HepG2 (cell line): ENCODE results near the gene UBAC2.

ENCODE experiments used
- MXI1 ChIP-seq: IDR thresholded peaks from 3 replicates; pipeline ENCODE4 v1.6.1; 2012; ENCODE audit warnings: low read depth, low read length, inconsistent platforms, borderline replicate concordance
- MYNN ChIP-seq: sonication (generic); formaldehyde crosslinking; IDR thresholded peaks from 2 replicates; pipeline ENCODE4 v1.4.0; 2020; ENCODE audit warnings: mild to moderate bottlenecking, low read depth, missing genetic modification reagents
- NFIC ChIP-seq: IDR thresholded peaks from 2 replicates; pipeline ENCODE4 v1.6.1; 2012; ENCODE audit warnings: mild to moderate bottlenecking, low read length, inconsistent platforms
- SNAPC2 ChIP-seq: sonication (generic); formaldehyde crosslinking; IDR thresholded peaks from 2 replicates; pipeline ENCODE4 v1.8.1; 2022; ENCODE audit warnings: mild to moderate bottlenecking, missing genetic modification reagents
- ZBTB20 ChIP-seq: sonication (generic); formaldehyde crosslinking; IDR thresholded peaks from 2 replicates; pipeline ENCODE4 v1.8.1; 2023; ENCODE audit warnings: missing genetic modification reagents, low read depth, mild to moderate bottlenecking, borderline replicate concordance
- ZMYM3 ChIP-seq: sonication (generic); formaldehyde crosslinking; IDR thresholded peaks from 2 replicates; pipeline ENCODE4 v1.5.1; 2020; ENCODE audit warnings: mild to moderate bottlenecking, missing genetic modification reagents
- TF ChIP-seq, protein P1 (sequence below): sonication (generic); formaldehyde crosslinking; IDR thresholded peaks from 2 replicates; pipeline ENCODE4 v1.5.0; 2020; ENCODE audit warnings: mild to moderate bottlenecking, missing genetic modification reagents, moderate library complexity
- TF ChIP-seq, protein P2 (sequence below): IDR thresholded peaks from 2 replicates; pipeline ENCODE4 v1.4.0; 2020; ENCODE audit warnings: mild to moderate bottlenecking, missing genetic modification reagents
- TF ChIP-seq, protein P3 (sequence below): sonication (generic); formaldehyde crosslinking; IDR thresholded peaks from 2 replicates; pipeline ENCODE4 v1.4.0; 2020; ENCODE audit warnings: missing genetic modification reagents, borderline replicate concordance
- TF ChIP-seq, protein P4 (sequence below): sonication (generic); formaldehyde crosslinking; IDR thresholded peaks from 2 replicates; pipeline ENCODE4 v1.4.0; 2020; ENCODE audit warnings: missing genetic modification reagents

DNA sequence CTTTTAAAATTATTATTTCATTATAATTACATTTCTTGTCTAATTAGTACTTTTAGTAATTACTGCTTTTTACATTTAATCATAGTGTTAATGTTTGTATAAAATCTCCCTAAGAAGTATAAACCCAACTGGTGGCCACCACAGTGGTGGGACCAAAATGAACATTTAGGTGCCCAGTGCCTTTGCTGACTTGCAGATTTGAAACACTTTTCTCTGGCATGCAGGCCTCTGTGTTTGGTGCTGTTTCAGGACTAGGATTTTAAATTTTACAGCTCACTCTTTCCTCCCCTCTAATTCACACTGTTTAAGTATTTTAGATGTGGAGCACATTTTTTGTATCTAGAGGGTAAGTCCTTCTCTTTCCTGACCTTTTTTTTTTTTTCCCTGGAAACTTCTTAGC, 17.5 kb downstream of the UBAC2 start:
- TF ChIP-seq, protein P1, sequence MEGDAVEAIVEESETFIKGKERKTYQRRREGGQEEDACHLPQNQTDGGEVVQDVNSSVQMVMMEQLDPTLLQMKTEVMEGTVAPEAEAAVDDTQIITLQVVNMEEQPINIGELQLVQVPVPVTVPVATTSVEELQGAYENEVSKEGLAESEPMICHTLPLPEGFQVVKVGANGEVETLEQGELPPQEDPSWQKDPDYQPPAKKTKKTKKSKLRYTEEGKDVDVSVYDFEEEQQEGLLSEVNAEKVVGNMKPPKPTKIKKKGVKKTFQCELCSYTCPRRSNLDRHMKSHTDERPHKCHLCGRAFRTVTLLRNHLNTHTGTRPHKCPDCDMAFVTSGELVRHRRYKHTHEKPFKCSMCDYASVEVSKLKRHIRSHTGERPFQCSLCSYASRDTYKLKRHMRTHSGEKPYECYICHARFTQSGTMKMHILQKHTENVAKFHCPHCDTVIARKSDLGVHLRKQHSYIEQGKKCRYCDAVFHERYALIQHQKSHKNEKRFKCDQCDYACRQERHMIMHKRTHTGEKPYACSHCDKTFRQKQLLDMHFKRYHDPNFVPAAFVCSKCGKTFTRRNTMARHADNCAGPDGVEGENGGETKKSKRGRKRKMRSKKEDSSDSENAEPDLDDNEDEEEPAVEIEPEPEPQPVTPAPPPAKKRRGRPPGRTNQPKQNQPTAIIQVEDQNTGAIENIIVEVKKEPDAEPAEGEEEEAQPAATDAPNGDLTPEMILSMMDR: no peak
- TF ChIP-seq SNAPC2 (CRISPR knock-in tag) (no peak), MYNN (CRISPR knock-in tag) (no peak), ZBTB20 (no peak), ZMYM3 (CRISPR knock-in tag) (no peak), MXI1 (no peak), NFIC (no peak)
- TF ChIP-seq, protein P2, sequence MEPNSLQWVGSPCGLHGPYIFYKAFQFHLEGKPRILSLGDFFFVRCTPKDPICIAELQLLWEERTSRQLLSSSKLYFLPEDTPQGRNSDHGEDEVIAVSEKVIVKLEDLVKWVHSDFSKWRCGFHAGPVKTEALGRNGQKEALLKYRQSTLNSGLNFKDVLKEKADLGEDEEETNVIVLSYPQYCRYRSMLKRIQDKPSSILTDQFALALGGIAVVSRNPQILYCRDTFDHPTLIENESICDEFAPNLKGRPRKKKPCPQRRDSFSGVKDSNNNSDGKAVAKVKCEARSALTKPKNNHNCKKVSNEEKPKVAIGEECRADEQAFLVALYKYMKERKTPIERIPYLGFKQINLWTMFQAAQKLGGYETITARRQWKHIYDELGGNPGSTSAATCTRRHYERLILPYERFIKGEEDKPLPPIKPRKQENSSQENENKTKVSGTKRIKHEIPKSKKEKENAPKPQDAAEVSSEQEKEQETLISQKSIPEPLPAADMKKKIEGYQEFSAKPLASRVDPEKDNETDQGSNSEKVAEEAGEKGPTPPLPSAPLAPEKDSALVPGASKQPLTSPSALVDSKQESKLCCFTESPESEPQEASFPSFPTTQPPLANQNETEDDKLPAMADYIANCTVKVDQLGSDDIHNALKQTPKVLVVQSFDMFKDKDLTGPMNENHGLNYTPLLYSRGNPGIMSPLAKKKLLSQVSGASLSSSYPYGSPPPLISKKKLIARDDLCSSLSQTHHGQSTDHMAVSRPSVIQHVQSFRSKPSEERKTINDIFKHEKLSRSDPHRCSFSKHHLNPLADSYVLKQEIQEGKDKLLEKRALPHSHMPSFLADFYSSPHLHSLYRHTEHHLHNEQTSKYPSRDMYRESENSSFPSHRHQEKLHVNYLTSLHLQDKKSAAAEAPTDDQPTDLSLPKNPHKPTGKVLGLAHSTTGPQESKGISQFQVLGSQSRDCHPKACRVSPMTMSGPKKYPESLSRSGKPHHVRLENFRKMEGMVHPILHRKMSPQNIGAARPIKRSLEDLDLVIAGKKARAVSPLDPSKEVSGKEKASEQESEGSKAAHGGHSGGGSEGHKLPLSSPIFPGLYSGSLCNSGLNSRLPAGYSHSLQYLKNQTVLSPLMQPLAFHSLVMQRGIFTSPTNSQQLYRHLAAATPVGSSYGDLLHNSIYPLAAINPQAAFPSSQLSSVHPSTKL (CRISPR knock-in tag): no peak
- TF ChIP-seq, protein P3, sequence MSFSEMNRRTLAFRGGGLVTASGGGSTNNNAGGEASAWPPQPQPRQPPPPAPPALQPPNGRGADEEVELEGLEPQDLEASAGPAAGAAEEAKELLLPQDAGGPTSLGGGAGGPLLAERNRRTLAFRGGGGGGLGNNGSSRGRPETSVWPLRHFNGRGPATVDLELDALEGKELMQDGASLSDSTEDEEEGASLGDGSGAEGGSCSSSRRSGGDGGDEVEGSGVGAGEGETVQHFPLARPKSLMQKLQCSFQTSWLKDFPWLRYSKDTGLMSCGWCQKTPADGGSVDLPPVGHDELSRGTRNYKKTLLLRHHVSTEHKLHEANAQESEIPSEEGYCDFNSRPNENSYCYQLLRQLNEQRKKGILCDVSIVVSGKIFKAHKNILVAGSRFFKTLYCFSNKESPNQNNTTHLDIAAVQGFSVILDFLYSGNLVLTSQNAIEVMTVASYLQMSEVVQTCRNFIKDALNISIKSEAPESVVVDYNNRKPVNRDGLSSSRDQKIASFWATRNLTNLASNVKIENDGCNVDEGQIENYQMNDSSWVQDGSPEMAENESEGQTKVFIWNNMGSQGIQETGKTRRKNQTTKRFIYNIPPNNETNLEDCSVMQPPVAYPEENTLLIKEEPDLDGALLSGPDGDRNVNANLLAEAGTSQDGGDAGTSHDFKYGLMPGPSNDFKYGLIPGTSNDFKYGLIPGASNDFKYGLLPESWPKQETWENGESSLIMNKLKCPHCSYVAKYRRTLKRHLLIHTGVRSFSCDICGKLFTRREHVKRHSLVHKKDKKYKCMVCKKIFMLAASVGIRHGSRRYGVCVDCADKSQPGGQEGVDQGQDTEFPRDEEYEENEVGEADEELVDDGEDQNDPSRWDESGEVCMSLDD (CRISPR knock-in tag): no peak
- TF ChIP-seq, protein P4, sequence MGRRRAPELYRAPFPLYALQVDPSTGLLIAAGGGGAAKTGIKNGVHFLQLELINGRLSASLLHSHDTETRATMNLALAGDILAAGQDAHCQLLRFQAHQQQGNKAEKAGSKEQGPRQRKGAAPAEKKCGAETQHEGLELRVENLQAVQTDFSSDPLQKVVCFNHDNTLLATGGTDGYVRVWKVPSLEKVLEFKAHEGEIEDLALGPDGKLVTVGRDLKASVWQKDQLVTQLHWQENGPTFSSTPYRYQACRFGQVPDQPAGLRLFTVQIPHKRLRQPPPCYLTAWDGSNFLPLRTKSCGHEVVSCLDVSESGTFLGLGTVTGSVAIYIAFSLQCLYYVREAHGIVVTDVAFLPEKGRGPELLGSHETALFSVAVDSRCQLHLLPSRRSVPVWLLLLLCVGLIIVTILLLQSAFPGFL: no peak
